K562 (cell line): ENCODE measurements around the gene SLC15A5. TPM values are rescaled to one million over a fixed set of nuclear protein-coding genes. Genes with fewer than 3 reads are reported as not detected.

Experiments used
- ATAC-seq: fragments of 200-7000 bp; cut with Tn5 transposase; 3 replicates; pipeline ENCODE4 v1.9.1; 2020; ENCODE audit warnings: moderate library complexity
- BruUV-seq: library from RNA; stranded (reverse); fragments of 400-500 nt; replicated peaks from 2 replicates; lab custom pipeline; 2021; lab: Mats Ljungman, UMichigan
- CTCF ChIA-PET: fragments of 300-600 bp; formaldehyde crosslinking; extraction: SDS; loops from one replicate; lab custom pipeline; 2021; ENCODE audit warnings: low intra/inter-chr PET ratio; lab: Yijun Ruan, JAX
- POLR2A ChIA-PET: fragments of 300-600, 350-650 bp; sonication (Branson Sonifier 250); formaldehyde crosslinking; extraction: SDS; loops from one replicate; lab custom pipeline; 2021; ENCODE audit warnings: antibody characterized with exemption, inconsistent platforms; lab: Yijun Ruan, JAX
- DNase-seq, 4 experiments: peaks; one replicate each; pipeline versions ENCODE4 v3.0.0 to v3.0.0-alpha.2; 2011 to 2018; ENCODE audit warnings: low spot score in 3 of 4, mixed read lengths in 3 of 4; ENCODE audit errors: extremely low read depth in 1 of 4
- FAIRE-seq: peaks from 2 replicates; lab custom pipeline; 2011; peaks lifted over from hg19 to GRCh38; lab: Jason Lieb, UNC
- H2AFZ ChIP-seq: 2 replicates; pipeline ENCODE4 v1.6.0; 2011; ENCODE audit warnings: low read depth, low read length, control low read depth, inconsistent platforms
- H3K27ac ChIP-seq: fragments of 200-600 bp; 3 replicates; pipeline ENCODE4 v1.8.0; 2011; ENCODE audit warnings: low read depth, mild to moderate bottlenecking, control low read depth, inconsistent platforms, low read length, moderate library complexity, mixed read lengths; ENCODE audit errors: extremely low read depth
- H3K27me3 ChIP-seq, 2 experiments: fragments of 300-600 bp in 1 of 2; 2 replicates in 1 of 2; 3 replicates in 1 of 2; pipeline versions ENCODE4 v1.6.0 to v1.8.0; 2011; ENCODE audit warnings: inconsistent platforms in 2 of 2, low read length in 2 of 2, mild to moderate bottlenecking in 1 of 2, mixed read lengths in 1 of 2, moderate library complexity in 1 of 2; ENCODE audit not compliant: control insufficient read depth in 2 of 2, insufficient read depth in 2 of 2
- H3K36me3 ChIP-seq: fragments of 300-600 bp; 3 replicates; pipeline ENCODE4 v1.8.0; 2011; ENCODE audit warnings: mild to moderate bottlenecking, low read length, inconsistent platforms; ENCODE audit not compliant: control insufficient read depth, insufficient read depth
- H3K4me1 ChIP-seq, 2 experiments: fragments of 200-600 bp in 1 of 2; replicated peaks in 1 of 2; 2 replicates in 1 of 2; 3 replicates in 1 of 2; pipeline versions ENCODE4 v1.5.1 to v1.8.0; 2011; ENCODE audit warnings: inconsistent platforms in 2 of 2, low read length in 2 of 2, mild to moderate bottlenecking in 1 of 2, mixed read lengths in 1 of 2, moderate library complexity in 1 of 2; ENCODE audit not compliant: control insufficient read depth in 2 of 2, insufficient read depth in 2 of 2
- H3K4me2 ChIP-seq: 2 replicates; pipeline ENCODE4 v1.6.1; 2011; ENCODE audit warnings: low read length, control low read depth, inconsistent platforms, mixed read lengths; ENCODE audit not compliant: insufficient read depth
- H3K4me3 ChIP-seq: fragments of 200-600 bp; sonication (generic), shearing (Covaris generic); 2 replicates; pipeline ENCODE4 v1.5.1; 2016; ENCODE audit warnings: control low read depth, inconsistent platforms
- H3K79me2 ChIP-seq: fragments of 200-600 bp; 3 replicates; pipeline ENCODE4 v1.8.0; 2011; ENCODE audit warnings: low read length, inconsistent platforms; ENCODE audit not compliant: control insufficient read depth, insufficient read depth
- H3K9ac ChIP-seq, 2 experiments: 2 replicates each; pipeline versions ENCODE4 v1.6.0 to v1.6.1; 2011; ENCODE audit warnings: low read depth in 2 of 2, low read length in 2 of 2, control low read depth in 1 of 2, inconsistent platforms in 1 of 2, mild to moderate bottlenecking in 1 of 2, mixed read lengths in 1 of 2; ENCODE audit not compliant: insufficient read depth in 1 of 2
- H3K9me1 ChIP-seq: one replicate; pipeline ENCODE4 v1.6.0; 2011; ENCODE audit warnings: inconsistent platforms, mild to moderate bottlenecking, low read length, moderate library complexity; ENCODE audit not compliant: control insufficient read depth, insufficient read depth
- H3K9me3 ChIP-seq: replicated peaks from 2 replicates; pipeline ENCODE4 v1.5.1; 2011; ENCODE audit warnings: low read depth, low read length, inconsistent platforms; ENCODE audit not compliant: control insufficient read depth, insufficient read depth
- H4K20me1 ChIP-seq: replicated peaks from 2 replicates; pipeline ENCODE4 v1.6.1; 2011; ENCODE audit warnings: low read length, inconsistent platforms, mixed read lengths; ENCODE audit not compliant: control insufficient read depth, insufficient read depth
- ASH1L ChIP-seq: fragments of 450-650 bp; IDR thresholded peaks from 2 replicates; pipeline ENCODE4 v1.6.1; 2018; ENCODE audit warnings: borderline replicate concordance, mild to moderate bottlenecking, low read depth; ENCODE audit not compliant: partially characterized antibody
- CTBP1 ChIP-seq: fragments of 450-650 bp; IDR thresholded peaks from 2 replicates; pipeline ENCODE4 v1.6.1; 2016; ENCODE audit warnings: borderline replicate concordance
- MTA3 ChIP-seq: fragments of 450-650 bp; formaldehyde crosslinking; IDR thresholded peaks from 2 replicates; pipeline ENCODE4 v1.6.1; 2017; ENCODE audit warnings: mild to moderate bottlenecking, borderline replicate concordance
- RUNX1 ChIP-seq: sonication (generic); IDR thresholded peaks from 2 replicates; pipeline ENCODE4 v1.6.1; 2016; ENCODE audit warnings: antibody characterized with exemption, low read depth
- TCF7 ChIP-seq: sonication (generic); IDR thresholded peaks from 2 replicates; pipeline ENCODE4 v1.6.1; 2016; ENCODE audit warnings: antibody characterized with exemption, borderline replicate concordance
- ZNF274 ChIP-seq: IDR thresholded peaks from 2 replicates; pipeline ENCODE4 v1.6.1; 2011; ENCODE audit warnings: low read depth, mild to moderate bottlenecking, low read length, moderate library complexity, borderline replicate concordance
- WGBS: fragments of 100-300 bp; shearing (Covaris generic); methylation state at CpG from one replicate; pipeline ENCODE4 v1.1.6; 2016; ENCODE audit warnings: low coverage, mixed read lengths; ENCODE audit not compliant: insufficient coverage; ENCODE audit errors: missing lambda C conversion rate; 5-methylcytosine and 5-hydroxymethylcytosine counted together
- in situ Hi-C: fragments of 300-500 bp; cut with MboI; formaldehyde crosslinking; loops from 4 replicates; pipeline ENCODE4 v1.15.0; 2018; ENCODE audit warnings: inconsistent platforms, mixed read lengths
- intact Hi-C: fragments of 100-400 bp; cut with micrococcal nuclease; formaldehyde crosslinking; loops from 2 replicates; pipeline ENCODE4 v1.14.2; 2022
- polyA plus RNA-seq, 8 experiments: library from polyadenylated mRNA; depleted of rRNA in 4 of 8; stranded (reverse) in 5 of 8; unstranded in 3 of 8; fragments of >200 nt; fragmentation: Nextera tagmentation in 2 of 8; fragmentation: Illumina TruSeq in 1 of 8; extraction: Ambion mirVana in 2 of 8; extraction: Trizol in 1 of 8; gene quantifications; 2 replicates each; pipeline versions ENCODE4 v1.2.1 to v1.2.3, GENCODE V29; 2011 to 2014; ENCODE audit warnings: inconsistent platforms in 1 of 8, missing spikeins in 1 of 8
- total RNA-seq, 7 experiments: library from RNA; depleted of rRNA in 6 of 7; stranded (reverse); fragments of >200 nt in 6 of 7; fragmentation: Illumina TruSeq in 2 of 7; extraction: Trizol in 2 of 7; gene quantifications; 2 replicates each; pipeline versions ENCODE4 v1.2.1 to v1.2.3, GENCODE V29; 2011 to 2021; ENCODE audit warnings: low replicate concordance in 1 of 7
- TF ChIP-seq, protein P1 (sequence below), 3 experiments: fragments of 200-800 bp in 1 of 3; fragments of 250-450 bp in 1 of 3; fragments of 450-650 bp in 1 of 3; sonication (Bioruptor Pico) in 1 of 3; sonication (Bioruptor generic) in 1 of 3; formaldehyde crosslinking in 1 of 3; IDR thresholded peaks; 2 replicates each; pipeline versions ENCODE4 v1.6.1 to v1.8.0; 2016 to 2022; ENCODE audit warnings: mild to moderate bottlenecking in 2 of 3, missing genetic modification characterization in 2 of 3, missing compliant biosample characterization in 1 of 3, moderate library complexity in 1 of 3
- TF ChIP-seq, protein P2 (sequence below): fragments of 450-650 bp; IDR thresholded peaks from one replicate; pipeline ENCODE4 v1.6.1; 2018; ENCODE audit warnings: mild to moderate bottlenecking, moderate library complexity; ENCODE audit not compliant: partially characterized antibody

The SLC15A5 gene
- total and polyA plus RNA-seq, 9 of the 15 experiments (the other 6 are each of a cell fraction or from before 2014, with no cell fraction given) = not detected

DNA sequence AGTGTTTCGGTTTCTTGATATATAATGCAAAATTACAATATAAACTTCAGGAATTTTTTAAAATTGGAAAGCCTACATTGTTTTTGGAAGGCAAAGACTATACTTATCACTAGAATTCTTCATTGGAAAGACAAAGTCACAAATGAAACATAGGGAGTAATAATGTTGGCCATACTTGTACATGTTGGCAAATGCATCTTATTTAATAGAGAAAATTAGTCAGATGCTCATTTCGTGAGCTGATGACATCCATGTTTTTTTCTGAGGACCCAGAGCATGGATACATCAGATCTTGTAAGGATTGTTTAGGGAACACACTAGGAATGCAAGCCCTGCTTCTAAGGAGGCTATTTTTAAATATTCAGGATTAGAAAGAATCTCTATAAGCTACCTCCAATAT, 4.6 kb upstream of the SLC15A5 start:
- ChIA-PET POLR2A (no interaction called here), CTCF (no interaction called here)
- DNase-seq (no peak), FAIRE-seq (no peak), ATAC-seq (no peak)
- 0% methylated on average over 2 of the region's 2 CpGs for WGBS
- Histone ChIP-seq H3K4me1 (no peaks in the 10 kb centered on the region), H3K4me3 (no peak overlapping the region), H3K9ac (no peak overlapping the region), H3K9me1 (no peaks in the 10 kb centered on the region), H2AFZ (no peak overlapping the region), H4K20me1 (no peaks in the 10 kb centered on the region), H3K27me3 (no peaks in the 10 kb centered on the region), H3K79me2 (no peaks in the 10 kb centered on the region), H3K9me3 (no peaks in the 10 kb centered on the region), H3K36me3 (no peaks in the 10 kb centered on the region), H3K4me2 (no peak overlapping the region), H3K27ac (no peak overlapping the region)
- BruUV-seq = no TSS peak
- intact Hi-C loops (no loop called here), in situ Hi-C loops (no loop called here)
- TF ChIP-seq RUNX1 = no peak
- no peak for TF ChIP-seq TCF7
- TF ChIP-seq, protein P1, sequence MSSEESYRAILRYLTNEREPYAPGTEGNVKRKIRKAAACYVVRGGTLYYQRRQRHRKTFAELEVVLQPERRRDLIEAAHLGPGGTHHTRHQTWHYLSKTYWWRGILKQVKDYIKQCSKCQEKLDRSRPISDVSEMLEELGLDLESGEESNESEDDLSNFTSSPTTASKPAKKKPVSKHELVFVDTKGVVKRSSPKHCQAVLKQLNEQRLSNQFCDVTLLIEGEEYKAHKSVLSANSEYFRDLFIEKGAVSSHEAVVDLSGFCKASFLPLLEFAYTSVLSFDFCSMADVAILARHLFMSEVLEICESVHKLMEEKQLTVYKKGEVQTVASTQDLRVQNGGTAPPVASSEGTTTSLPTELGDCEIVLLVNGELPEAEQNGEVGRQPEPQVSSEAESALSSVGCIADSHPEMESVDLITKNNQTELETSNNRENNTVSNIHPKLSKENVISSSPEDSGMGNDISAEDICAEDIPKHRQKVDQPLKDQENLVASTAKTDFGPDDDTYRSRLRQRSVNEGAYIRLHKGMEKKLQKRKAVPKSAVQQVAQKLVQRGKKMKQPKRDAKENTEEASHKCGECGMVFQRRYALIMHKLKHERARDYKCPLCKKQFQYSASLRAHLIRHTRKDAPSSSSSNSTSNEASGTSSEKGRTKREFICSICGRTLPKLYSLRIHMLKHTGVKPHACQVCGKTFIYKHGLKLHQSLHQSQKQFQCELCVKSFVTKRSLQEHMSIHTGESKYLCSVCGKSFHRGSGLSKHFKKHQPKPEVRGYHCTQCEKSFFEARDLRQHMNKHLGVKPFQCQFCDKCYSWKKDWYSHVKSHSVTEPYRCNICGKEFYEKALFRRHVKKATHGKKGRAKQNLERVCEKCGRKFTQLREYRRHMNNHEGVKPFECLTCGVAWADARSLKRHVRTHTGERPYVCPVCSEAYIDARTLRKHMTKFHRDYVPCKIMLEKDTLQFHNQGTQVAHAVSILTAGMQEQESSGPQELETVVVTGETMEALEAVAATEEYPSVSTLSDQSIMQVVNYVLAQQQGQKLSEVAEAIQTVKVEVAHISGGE (CRISPR knock-in tag; IDR thresholded peaks at IDR 0.05) = no peak
- no peak for TF ChIP-seq MTA3
- TF ChIP-seq ASH1L = no peak
- TF ChIP-seq ZNF274 = no peak
- no peak for TF ChIP-seq CTBP1
- TF ChIP-seq, protein P2, sequence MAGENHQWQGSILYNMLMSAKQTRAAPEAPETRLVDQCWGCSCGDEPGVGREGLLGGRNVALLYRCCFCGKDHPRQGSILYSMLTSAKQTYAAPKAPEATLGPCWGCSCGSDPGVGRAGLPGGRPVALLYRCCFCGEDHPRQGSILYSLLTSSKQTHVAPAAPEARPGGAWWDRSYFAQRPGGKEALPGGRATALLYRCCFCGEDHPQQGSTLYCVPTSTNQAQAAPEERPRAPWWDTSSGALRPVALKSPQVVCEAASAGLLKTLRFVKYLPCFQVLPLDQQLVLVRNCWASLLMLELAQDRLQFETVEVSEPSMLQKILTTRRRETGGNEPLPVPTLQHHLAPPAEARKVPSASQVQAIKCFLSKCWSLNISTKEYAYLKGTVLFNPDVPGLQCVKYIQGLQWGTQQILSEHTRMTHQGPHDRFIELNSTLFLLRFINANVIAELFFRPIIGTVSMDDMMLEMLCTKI = no peak
